ENCODE results near the gene FZR1.
A peak's percentile ranks its signal among the peaks of the same experiment; 100 is the strongest.
"Not testable (repeated sequence)": the region's sequence is repeated elsewhere in the genome, so short reads cannot be mapped to it uniquely, and the experiment has no call there.

FZR1 gene

GRCh38 chr19:3497757-3498520, 8.2 kb upstream of the FZR1 start:
- no peak for DNase-seq

GRCh38 chr19:3499738-3500428, 6.2 kb upstream of the FZR1 start:
- no peak for DNase-seq

- peak; percentile 93 for DNase-seq
Measured at GRCh38 chr19:3500429-3501101, 5.5 kb upstream of the FZR1 start, which contains the start of gene DOHH. Gene DOHH, minus strand, starts transcription at chr19:3500674. Its CDS starts 3,860 bp downstream, at chr19:3496814.

GRCh38 chr19:3501780-3502179, 4.3 kb upstream of the FZR1 start:
- no peak for DNase-seq

- no peak for DNase-seq
Measured at GRCh38 chr19:3503036-3503572, 3.0 kb upstream of the FZR1 start.

GRCh38 chr19:3504735-3505134, 1.4 kb upstream of the FZR1 start:
- no peak for DNase-seq

GRCh38 chr19:3506384-3507340, 551 bp downstream of the FZR1 start:
- DNase-seq: no peak

- DNase-seq: no peak
Measured at GRCh38 chr19:3507371-3508120, 1.4 kb downstream of the FZR1 start.

GRCh38 chr19:3508121-3508661, 2.1 kb downstream of the FZR1 start:
- DNase-seq: not testable (repeated sequence)

- no peak for DNase-seq
Measured at GRCh38 chr19:3508771-3509535, 2.8 kb downstream of the FZR1 start.

- DNase-seq: no peak
Measured at GRCh38 chr19:3509566-3509989, 3.5 kb downstream of the FZR1 start.

GRCh38 chr19:3510727-3511126, 4.6 kb downstream of the FZR1 start:
- no peak for DNase-seq

GRCh38 chr19:3511506-3512251, 5.6 kb downstream of the FZR1 start:
- DNase-seq: no peak

- no peak for DNase-seq
Measured at GRCh38 chr19:3512562-3513228, 6.6 kb downstream of the FZR1 start.

- DNase-seq: no peak
Measured at GRCh38 chr19:3513229-3514140, 7.4 kb downstream of the FZR1 start.

- DNase-seq: no peak
Measured at GRCh38 chr19:3514930-3515329, 8.8 kb downstream of the FZR1 start.

- no peak for DNase-seq
Measured at GRCh38 chr19:3515891-3516422, 9.8 kb downstream of the FZR1 start.
